HUES64 (cell line): ENCODE data around the gene IL22. TPM values are rescaled to one million over a fixed set of nuclear protein-coding genes. Genes with fewer than 3 reads are reported as not detected.

ENCODE experiments used
- H3K27ac ChIP-seq: 2 replicates; pipeline ENCODE4 v1.7.0; 2013; ENCODE audit warnings: low read depth, low read length, inconsistent platforms
- H3K27me3 ChIP-seq: 2 replicates; pipeline ENCODE4 v1.6.1; 2013; ENCODE audit warnings: mild to moderate bottlenecking, low read length; ENCODE audit not compliant: insufficient read depth
- H3K36me3 ChIP-seq: 2 replicates; pipeline ENCODE4 v1.6.1; 2013; ENCODE audit warnings: mild to moderate bottlenecking, low read length; ENCODE audit not compliant: insufficient read depth
- H3K4me1 ChIP-seq: 2 replicates; pipeline ENCODE4 v1.6.1; 2013; ENCODE audit warnings: mild to moderate bottlenecking, low read length, moderate library complexity; ENCODE audit not compliant: insufficient read depth
- H3K4me3 ChIP-seq: 2 replicates; pipeline ENCODE4 v1.5.1; 2013; ENCODE audit warnings: mild to moderate bottlenecking, low read length, moderate library complexity
- H3K9ac ChIP-seq: 2 replicates; pipeline ENCODE4 v1.6.1; 2013; ENCODE audit warnings: mild to moderate bottlenecking, low read depth, low read length
- H3K9me3 ChIP-seq: 2 replicates; pipeline ENCODE4 v1.6.1; 2013; ENCODE audit warnings: low read depth, low read length; ENCODE audit not compliant: insufficient read depth
- WGBS: fragments of 150-250, 120-280 bp; methylation state at CpG from one replicate; pipeline ENCODE4 v1.1.7; 2013; ENCODE audit warnings: missing lambda C conversion rate; 5-methylcytosine and 5-hydroxymethylcytosine counted together
- polyA plus RNA-seq, 2 experiments: library from polyadenylated mRNA; stranded (reverse); fragments of 50-300 nt; gene quantifications; one replicate each; pipeline ENCODE4 v1.2.3, GENCODE V29; 2013

Gene IL22, protein sequence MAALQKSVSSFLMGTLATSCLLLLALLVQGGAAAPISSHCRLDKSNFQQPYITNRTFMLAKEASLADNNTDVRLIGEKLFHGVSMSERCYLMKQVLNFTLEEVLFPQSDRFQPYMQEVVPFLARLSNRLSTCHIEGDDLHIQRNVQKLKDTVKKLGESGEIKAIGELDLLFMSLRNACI
- not detected for polyA plus RNA-seq (2013, experiment 1 of 2)
- not detected for polyA plus RNA-seq (2013, experiment 2 of 2)

DNA sequence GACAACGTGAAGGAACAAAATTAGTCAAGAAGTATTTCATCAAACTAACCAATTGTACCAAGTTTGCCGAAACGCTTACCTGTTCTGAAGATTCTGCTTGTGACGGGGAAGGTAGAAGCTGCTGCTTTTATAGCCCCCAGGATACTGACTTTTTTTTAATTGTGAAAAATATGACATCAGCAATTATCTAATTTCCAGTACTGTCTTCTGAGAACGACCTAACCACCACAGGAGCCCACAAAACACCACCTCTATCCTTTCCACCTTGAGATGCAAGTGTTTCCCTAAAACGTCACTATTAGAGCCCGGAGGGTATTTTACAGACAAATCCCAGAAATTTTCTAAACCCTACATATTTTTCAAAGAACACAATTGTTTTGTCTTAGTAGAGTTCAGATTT lies at the start of gene IL22:
TSS of gene IL22 (minus strand) at position 101 of the 400 bp plus-strand sequence. CDS start 156 bp downstream, outside the sequence.
- no peak within 1 kb of the TSS for H3K4me3 ChIP-seq
- H3K36me3 ChIP-seq, result no peaks in the 10 kb centered on the region
- H3K27ac ChIP-seq, result no peak within 1 kb of the TSS
- WGBS, result 91% methylated on average over 7 of the region's 7 CpGs
- peaks cover 4% of the 10 kb centered on the region; the same call in 1 of the 2 replicates for H3K27me3 ChIP-seq
- H3K9me3 ChIP-seq, result no peaks in the 10 kb centered on the region
- H3K9ac ChIP-seq, result no peak within 1 kb of the TSS
- H3K4me1 ChIP-seq, result no peaks in the 10 kb centered on the region

DNA sequence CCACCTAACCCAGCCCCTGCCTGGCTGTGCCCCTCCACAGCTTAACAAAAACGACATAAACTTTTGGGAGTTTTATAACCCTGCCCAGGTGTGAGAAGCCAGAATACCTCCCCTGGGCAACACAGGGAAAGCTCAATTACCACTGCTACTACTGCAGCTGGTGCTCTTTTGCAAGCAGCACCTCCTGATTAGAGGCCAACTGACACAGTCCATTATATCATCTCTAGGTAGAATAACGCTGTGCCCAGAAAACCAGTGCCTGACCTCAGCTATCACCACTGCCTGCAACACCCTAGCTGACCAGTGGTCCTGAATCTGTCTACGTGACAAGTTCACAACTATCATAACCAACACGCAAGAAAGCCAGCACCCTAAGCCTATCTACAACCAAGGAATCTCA lies 44.5 kb upstream of the IL22 start:
- no peaks in the 10 kb centered on the region for H3K4me1 ChIP-seq
- no peak overlapping the region for H3K4me3 ChIP-seq
- no peak overlapping the region for H3K9ac ChIP-seq
- peaks cover 19% of the 10 kb centered on the region; the same call in 1 of the 2 replicates for H3K36me3 ChIP-seq
- no peak overlapping the region for H3K27ac ChIP-seq
- H3K27me3 ChIP-seq, result no peaks in the 10 kb centered on the region
- no peaks in the 10 kb centered on the region for H3K9me3 ChIP-seq
- WGBS, result 93% methylated on average over 4 of the region's 4 CpGs

DNA sequence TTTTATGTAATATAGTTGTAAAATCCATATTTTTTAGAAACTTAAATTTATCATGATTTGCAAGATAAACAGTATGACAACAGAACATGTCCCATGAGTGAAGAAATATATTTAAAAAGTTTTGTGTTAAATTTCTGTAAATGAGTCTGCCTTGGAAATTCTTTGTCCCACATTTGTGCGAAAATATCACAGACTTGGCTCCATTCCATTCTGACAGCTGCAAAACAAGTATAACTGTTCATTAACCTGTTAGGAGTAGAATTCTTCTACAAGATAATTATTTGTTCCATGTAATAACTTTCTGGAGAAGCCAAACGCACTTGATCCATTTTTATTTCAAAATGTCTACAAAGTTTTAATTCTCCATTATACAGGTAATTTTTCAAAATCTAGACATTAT lies 40.8 kb upstream of the IL22 start:
- no peak overlapping the region for H3K27ac ChIP-seq
- H3K9me3 ChIP-seq, result no peaks in the 10 kb centered on the region
- no peaks in the 10 kb centered on the region for H3K27me3 ChIP-seq
- no peak overlapping the region for H3K4me3 ChIP-seq
- H3K9ac ChIP-seq, result no peak overlapping the region
- 95% methylated on average over 2 of the region's 2 CpGs for WGBS
- H3K36me3 ChIP-seq, result no peaks in the 10 kb centered on the region
- no peaks in the 10 kb centered on the region; the same call in 1 of the 2 replicates for H3K4me1 ChIP-seq

DNA sequence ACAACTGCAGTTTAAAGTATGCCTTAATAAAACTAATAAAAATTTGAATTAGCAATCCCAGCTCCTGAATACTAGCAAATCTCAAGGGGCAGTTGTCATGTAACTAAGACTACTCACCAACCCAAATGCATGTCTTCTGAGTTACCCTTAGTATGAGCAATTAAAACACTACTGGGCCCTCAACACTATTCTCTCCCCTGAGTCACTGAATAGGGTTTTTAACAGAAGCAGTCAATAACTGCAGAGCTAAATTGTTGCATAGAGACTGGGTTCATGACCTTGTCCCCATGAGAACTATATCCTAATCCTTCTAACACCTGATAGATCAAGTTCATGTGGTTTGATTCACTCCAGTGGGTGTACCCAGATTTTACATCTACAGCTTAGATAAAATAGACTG lies 39.9 kb upstream of the IL22 start:
- H3K27me3 ChIP-seq, result no peaks in the 10 kb centered on the region
- H3K9me3 ChIP-seq, result no peaks in the 10 kb centered on the region
- no peak overlapping the region for H3K4me3 ChIP-seq
- H3K9ac ChIP-seq, result no peak overlapping the region
- H3K36me3 ChIP-seq, result no peaks in the 10 kb centered on the region
- no peaks in the 10 kb centered on the region; the same call in 1 of the 2 replicates for H3K4me1 ChIP-seq
- no peak overlapping the region for H3K27ac ChIP-seq

DNA sequence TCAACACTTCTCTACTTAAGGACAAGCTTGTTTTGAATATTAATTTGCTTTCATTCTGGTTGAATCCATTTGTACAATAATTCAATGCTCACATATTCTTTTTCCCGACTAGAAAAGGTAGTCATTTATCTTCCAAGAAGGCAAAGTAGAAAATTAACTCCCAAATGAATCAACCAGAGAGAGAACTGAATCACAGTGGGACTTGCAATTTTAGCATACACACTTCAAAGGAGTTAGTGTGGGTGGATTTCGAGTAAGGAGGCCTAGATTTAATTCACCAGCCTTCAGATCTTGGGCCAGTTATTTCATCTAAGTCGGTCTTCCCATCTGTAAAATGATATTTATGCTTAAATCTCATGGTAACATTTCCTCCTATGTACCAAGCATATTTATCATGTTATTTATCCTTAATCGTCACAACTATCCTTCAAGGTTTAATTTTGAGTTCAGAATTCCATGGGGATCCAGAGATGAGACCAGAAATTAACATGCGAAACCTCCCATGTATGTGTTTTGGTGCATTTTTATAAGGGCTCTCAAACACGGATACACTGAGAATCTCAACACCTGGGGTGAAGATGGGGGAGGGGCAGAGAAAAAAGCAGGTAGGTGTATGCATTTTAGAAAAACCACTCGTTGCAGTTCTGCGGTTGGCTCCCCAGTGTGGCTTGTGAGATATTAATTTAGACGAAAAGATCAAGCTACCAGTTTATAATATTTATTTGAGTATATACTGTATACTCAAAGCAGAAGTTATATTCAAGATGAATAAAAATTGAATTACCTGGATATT lies 38.9 kb upstream of the IL22 start:
- no peaks in the 10 kb centered on the region; the same call in 1 of the 2 replicates for H3K4me1 ChIP-seq
- no peak overlapping the region for H3K27ac ChIP-seq
- H3K9me3 ChIP-seq, result no peaks in the 10 kb centered on the region
- no peaks in the 10 kb centered on the region for H3K36me3 ChIP-seq
- 94% methylated on average over 5 of the region's 9 CpGs for WGBS
- no peak overlapping the region for H3K4me3 ChIP-seq
- H3K9ac ChIP-seq, result no peak overlapping the region
- H3K27me3 ChIP-seq, result no peaks in the 10 kb centered on the region

DNA sequence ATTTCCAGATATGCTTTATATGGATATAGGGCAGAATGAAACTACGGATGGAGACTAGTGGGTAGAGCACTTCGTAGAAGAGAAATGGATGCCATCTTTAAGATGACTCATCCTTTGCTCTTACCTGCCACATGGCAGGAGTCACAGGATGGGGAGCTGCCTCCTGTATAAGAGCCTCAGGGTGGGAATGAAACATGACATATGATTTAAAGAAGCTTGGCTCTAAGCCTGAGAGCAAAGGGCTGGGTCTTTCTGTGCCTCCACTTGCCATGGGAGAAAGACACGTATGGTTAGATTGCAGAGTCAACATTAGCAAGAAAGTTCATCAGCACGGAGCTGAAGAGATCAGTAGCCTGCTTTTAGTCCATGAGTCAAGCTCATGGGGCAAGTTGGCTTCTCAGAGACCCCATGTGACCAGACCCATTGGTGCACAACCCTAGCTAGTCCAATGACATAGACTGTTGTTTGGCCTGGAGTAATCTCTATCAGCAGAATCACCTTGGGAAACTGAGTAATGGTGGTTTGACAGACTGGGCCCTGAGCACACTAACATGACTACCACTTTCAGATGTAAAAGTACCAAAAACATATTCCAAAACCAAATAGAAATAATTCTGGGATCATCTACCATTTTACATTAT lies 38.1 kb upstream of the IL22 start:
- no peak overlapping the region for H3K27ac ChIP-seq
- H3K4me1 ChIP-seq, result no peaks in the 10 kb centered on the region; the same call in 1 of the 2 replicates
- no peaks in the 10 kb centered on the region for H3K9me3 ChIP-seq
- WGBS, result 87% methylated on average over 4 of the region's 4 CpGs
- H3K9ac ChIP-seq, result no peak overlapping the region
- no peaks in the 10 kb centered on the region for H3K27me3 ChIP-seq
- H3K4me3 ChIP-seq, result no peak overlapping the region
- no peaks in the 10 kb centered on the region for H3K36me3 ChIP-seq

DNA sequence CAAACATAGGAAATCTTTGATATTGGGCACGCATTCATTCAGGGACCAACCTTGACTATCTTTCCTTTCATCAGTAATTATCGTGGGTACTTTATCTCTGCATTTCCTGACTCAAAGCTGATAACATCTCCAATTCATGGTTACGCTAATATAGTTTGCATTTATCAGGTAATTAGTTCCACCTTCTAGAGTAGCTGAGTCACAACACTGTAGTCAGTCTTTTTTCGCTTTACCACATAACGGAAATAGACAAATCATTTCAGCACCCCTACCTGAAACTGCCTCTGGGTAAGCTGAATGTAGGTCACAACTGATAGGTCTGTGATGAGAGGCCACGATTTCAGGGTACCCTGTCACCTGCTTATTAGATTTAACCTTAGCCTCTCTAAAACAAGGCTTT lies 36.7 kb upstream of the IL22 start:
- Histone ChIP-seq H3K9ac (no peak overlapping the region), H3K4me3 (no peak overlapping the region), H3K27me3 (no peaks in the 10 kb centered on the region), H3K4me1 (no peaks in the 10 kb centered on the region; the same call in 1 of the 2 replicates), H3K27ac (no peak overlapping the region), H3K9me3 (no peaks in the 10 kb centered on the region), H3K36me3 (no peaks in the 10 kb centered on the region)
- WGBS, result 92% methylated on average over 6 of the region's 6 CpGs

DNA sequence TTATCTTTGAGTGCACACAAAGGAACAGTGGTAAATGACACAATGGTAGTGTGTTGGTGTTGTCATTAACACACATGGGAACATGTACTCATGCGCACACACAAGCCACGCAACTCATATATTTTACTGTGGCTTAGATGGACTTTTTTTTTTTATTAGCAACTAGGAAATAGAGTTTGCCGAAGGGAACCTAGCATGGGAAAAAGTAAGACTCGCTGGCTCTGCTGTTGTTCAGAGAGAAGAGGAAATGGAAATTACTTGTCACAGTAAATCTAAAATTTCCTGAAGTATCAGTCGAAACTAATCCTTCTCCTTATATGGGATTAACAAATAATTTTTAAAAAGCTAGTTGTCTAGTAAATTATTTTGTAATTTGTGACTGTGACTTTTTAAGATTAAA lies 33.7 kb upstream of the IL22 start:
- no peak overlapping the region for H3K4me3 ChIP-seq
- no peaks in the 10 kb centered on the region for H3K36me3 ChIP-seq
- H3K27me3 ChIP-seq, result no peaks in the 10 kb centered on the region
- H3K27ac ChIP-seq, result no peak overlapping the region
- H3K9me3 ChIP-seq, result no peaks in the 10 kb centered on the region
- no peak overlapping the region for H3K9ac ChIP-seq
- H3K4me1 ChIP-seq, result no peaks in the 10 kb centered on the region; the same call in 1 of the 2 replicates
- 87% methylated on average over 4 of the region's 5 CpGs for WGBS

DNA sequence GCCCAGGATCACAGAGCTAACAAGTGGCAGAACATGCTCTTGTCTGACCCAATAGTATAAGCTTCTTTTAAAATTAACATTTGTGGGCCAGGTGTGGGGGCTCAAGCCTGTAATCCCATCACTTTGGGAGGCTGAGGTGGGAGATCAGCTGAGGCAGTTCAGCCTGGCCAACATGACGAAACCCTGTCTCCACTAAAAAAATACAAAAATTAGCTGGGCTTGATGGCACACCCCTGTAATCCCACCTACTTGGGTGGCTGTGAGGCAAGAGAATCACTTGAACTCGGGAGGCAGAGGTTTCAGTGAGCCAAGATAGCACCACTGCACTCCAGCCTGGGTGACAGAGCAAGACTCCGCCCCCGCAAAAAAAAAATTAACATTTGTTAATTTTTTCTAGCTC lies 33.0 kb upstream of the IL22 start:
- no peaks in the 10 kb centered on the region for H3K36me3 ChIP-seq
- H3K27ac ChIP-seq, result no peak overlapping the region
- no peaks in the 10 kb centered on the region; the same call in 1 of the 2 replicates for H3K4me1 ChIP-seq
- H3K27me3 ChIP-seq, result no peaks in the 10 kb centered on the region
- WGBS, result 97% methylated on average over 4 of the region's 4 CpGs
- no peak overlapping the region for H3K4me3 ChIP-seq
- no peak overlapping the region for H3K9ac ChIP-seq
- no peaks in the 10 kb centered on the region for H3K9me3 ChIP-seq

DNA sequence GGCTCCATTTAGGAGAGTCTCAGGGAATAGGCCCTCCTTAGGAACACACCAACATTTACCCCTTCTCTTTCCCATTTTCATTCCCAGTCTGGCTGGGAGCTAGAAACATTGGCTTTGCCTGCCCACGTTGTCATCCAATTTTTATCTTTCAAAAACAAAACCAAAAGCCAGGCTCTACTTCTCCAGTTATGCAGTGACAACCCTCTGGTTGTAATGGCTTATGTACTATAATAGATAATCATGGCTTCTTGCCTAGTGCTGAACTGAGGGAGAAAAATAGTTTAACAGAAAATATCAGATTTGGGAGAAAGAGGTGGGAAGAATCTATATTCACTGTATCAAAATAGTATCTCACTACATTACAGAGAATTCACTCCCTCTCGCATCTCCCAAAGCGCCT lies 32.1 kb upstream of the IL22 start:
- H3K4me3 ChIP-seq, result no peak overlapping the region
- H3K9ac ChIP-seq, result no peak overlapping the region
- H3K36me3 ChIP-seq, result no peaks in the 10 kb centered on the region
- no peaks in the 10 kb centered on the region; the same call in 1 of the 2 replicates for H3K4me1 ChIP-seq
- no peaks in the 10 kb centered on the region for H3K9me3 ChIP-seq
- H3K27me3 ChIP-seq, result no peaks in the 10 kb centered on the region
- 93% methylated on average over 3 of the region's 3 CpGs for WGBS
- H3K27ac ChIP-seq, result no peak overlapping the region
